ENCODE results near the gene DBN1. TPM values are rescaled to one million over a fixed set of nuclear protein-coding genes. Genes with fewer than 3 reads are reported as not detected.

The DBN1 gene
- total and polyA plus RNA-seq, 2 experiments from 2014 or later, result 106 to 290 TPM

- peak within 1 kb of the TSS; percentile 47 for H2AFZ ChIP-seq
- peak; percentile 73 for DNase-seq (ENCODE audit: low spot score)
Observed at GRCh38 chr5:177426566-177427210, 46.7 kb downstream of the DBN1 start, which contains the start of gene GRK6. Gene GRK6 (plus strand): TSS chr5:177426676. CDS start chr5:177426846, 170 bp downstream.

More at GRCh38 chr5:177426566-177427210, 46.7 kb downstream of the DBN1 start, which contains the start of gene GRK6:
- no peaks in the 10 kb centered on the region for H3K9me2 ChIP-seq (ENCODE audit: insufficient read depth)
- peak within 1 kb of the TSS; percentile 98 for H3K27ac Mint-ChIP-seq
- peak within 1 kb of the TSS; percentile 88 for H3K4me3 Mint-ChIP-seq
- H3F3A ChIP-seq (replicated peaks; ENCODE audit: low read depth), result peaks cover 16% of the 10 kb centered on the region
- peaks cover 21% of the 10 kb centered on the region for H3K79me2 ChIP-seq (replicated peaks; ENCODE audit: insufficient read depth)
- H3K4me2 ChIP-seq, result peak within 1 kb of the TSS; percentile 93
- TF ChIP-seq NANOG (IDR thresholded peaks at IDR 0.05; ENCODE audit: borderline replicate concordance) (no peak), CTCF (conservative IDR thresholded peaks at IDR 0.05; ENCODE audit: low read depth in 2 of 2) (no peak), EZH2 (IDR thresholded peaks at IDR 0.05; ENCODE audit: low read depth, unreplicated experiment) (no peak), STAT1 (IDR thresholded peaks at IDR 0.05; ENCODE audit: unreplicated experiment) (no peak), ZNF114 (CRISPR knock-in tag; IDR thresholded peaks at IDR 0.05) (no peak), ZNF462 (CRISPR knock-in tag; IDR thresholded peaks at IDR 0.05) (no peak), POLR2AphosphoS5 (IDR thresholded peaks at IDR 0.05; ENCODE audit: low read depth) (no peak), ZNF331 (CRISPR knock-in tag; IDR thresholded peaks at IDR 0.05; ENCODE audit: low read depth) (no peak), ETS1 (IDR thresholded peaks at IDR 0.05) (no peak), JUNB (IDR thresholded peaks at IDR 0.05; ENCODE audit: unreplicated experiment) (no peak), EZH2phosphoT487 (IDR thresholded peaks at IDR 0.05; ENCODE audit: unreplicated experiment) (no peak), CREB1 (CRISPR knock-in tag; IDR thresholded peaks at IDR 0.05; ENCODE audit: low read depth) (no peak), REST (IDR thresholded peaks at IDR 0.05; ENCODE audit: unreplicated experiment) (no peak)
- peak; percentile 53 for ATAC-seq
- peaks cover 20% of the 10 kb centered on the region for H3K4me1 ChIP-seq (ENCODE audit: insufficient read depth)
- H3K27ac ChIP-seq (ENCODE audit: low read depth), result peak within 1 kb of the TSS; percentile 89
- no peaks in the 10 kb centered on the region for H3K36me3 ChIP-seq (ENCODE audit: insufficient read depth)
- H3K36me3 Mint-ChIP-seq (ENCODE audit: low read depth), result peaks cover 4% of the 10 kb centered on the region; the same call in 2 of the 3 replicates
- peaks cover 24% of the 10 kb centered on the region for H3K4me1 Mint-ChIP-seq
- H3K4me3 ChIP-seq, result peak within 1 kb of the TSS; percentile 89
- no peaks in the 10 kb centered on the region for H3K27me3 ChIP-seq (ENCODE audit: insufficient read depth)
- peaks cover 13% of the 10 kb centered on the region for H4K20me1 ChIP-seq (replicated peaks; ENCODE audit: insufficient read depth)
- H3K27me3 Mint-ChIP-seq (ENCODE audit: insufficient read depth, low read depth, poor library complexity), result peaks cover 22% of the 10 kb centered on the region
- H3K9me3 Mint-ChIP-seq, result no peaks in the 10 kb centered on the region; the same call in 2 of the 3 replicates
